Endothelial cell of umbilical vein (primary cell): Measurements from ENCODE around the gene SMCP.

Source experiments
- CTCF ChIP-seq, 2 donors: IDR thresholded peaks; 1 replicate in 1 of 2; 2 replicates in 1 of 2; pipeline ENCODE4 v1.5.1; 2011; ENCODE audit warnings: low read length in 2 of 2, mild to moderate bottlenecking in 2 of 2, moderate library complexity in 2 of 2, control low read depth in 1 of 2, inconsistent platforms in 1 of 2, low read depth in 1 of 2; ENCODE audit not compliant: insufficient read depth in 1 of 2; ENCODE audit errors: extremely low read depth in 1 of 2
- EZH2 ChIP-seq: IDR thresholded peaks from 2 replicates; pipeline ENCODE4 v1.6.1; 2012; ENCODE audit warnings: borderline replicate concordance, low read depth, mild to moderate bottlenecking, moderate library complexity, low read length, inconsistent platforms; ENCODE audit not compliant: severe bottlenecking
- MYC ChIP-seq: IDR thresholded peaks from one replicate; pipeline ENCODE4 v1.6.1; 2011; ENCODE audit warnings: mild to moderate bottlenecking, low read depth, low read length
- POLR2A ChIP-seq: IDR thresholded peaks from 2 replicates; pipeline ENCODE4 v1.6.1; 2012; ENCODE audit warnings: low read depth, mild to moderate bottlenecking, control low read depth, low read length
- POLR2AphosphoS5 ChIP-seq: IDR thresholded peaks from 2 replicates; pipeline ENCODE4 v1.6.1; 2012; ENCODE audit warnings: low read depth, mild to moderate bottlenecking, control low read depth, low read length, moderate library complexity; ENCODE audit not compliant: insufficient read depth

GRCh38 chr1:152909206-152909605, 31.1 kb downstream of the SMCP start:
- TF ChIP-seq CTCF (IDR thresholded peaks at IDR 0.05; ENCODE audit: extremely low read depth in 1 of 2, insufficient read depth in 1 of 2, low read depth in 1 of 2, low read length in 2 of 2) (no peak), POLR2AphosphoS5 (no peak), EZH2 (no peak), MYC (no peak), POLR2A (no peak)
